Stimulated activated CD8-positive, alpha-beta memory T cell treated with anti-CD3 and anti-CD28 coated beads, Interleukin-2, amount 100 ng/mL, for 48 hours (primary cell): Measurements from ENCODE around the gene PES1.
"Not testable (repeated sequence)": the region's sequence is repeated elsewhere in the genome, so short reads cannot be mapped to it uniquely, and the experiment has no call there.

ENCODE experiments used
- DNase-seq, 2 donors: peaks; one replicate each; pipeline ENCODE4 v3.0.0-alpha.2; 2020; ENCODE audit warnings: low read depth in 2 of 2

PES1 gene

GRCh38 chr22:30575859-30576258 lies 15.9 kb downstream of the PES1 start:
- no peak for DNase-seq

- no peak for DNase-seq
These were observed 16.6 kb downstream of the PES1 start for GRCh38 chr22:30574997-30575671.

- no peak for DNase-seq
These were observed 17.4 kb downstream of the PES1 start, which contains the start of gene GAL3ST1 for GRCh38 chr22:30574095-30574981. Gene GAL3ST1, minus strand, starts transcription at chr22:30574665. Its CDS starts 17,273 bp downstream, at chr22:30557392.

- DNase-seq = no peak
These were observed 18.1 kb downstream of the PES1 start for GRCh38 chr22:30573594-30574094.

- no peak for DNase-seq
These were observed 18.7 kb downstream of the PES1 start for GRCh38 chr22:30572840-30573593.

- no peak for DNase-seq
These were observed 19.5 kb downstream of the PES1 start for GRCh38 chr22:30572210-30572609.

- DNase-seq = no peak
These were observed 22.0 kb downstream of the PES1 start for GRCh38 chr22:30569674-30570202.

- no peak for DNase-seq
These were observed 23.4 kb downstream of the PES1 start for GRCh38 chr22:30568137-30568805.

GRCh38 chr22:30567277-30567676 lies 24.4 kb downstream of the PES1 start:
- DNase-seq = not testable (repeated sequence)

- DNase-seq = no peak
These were observed 25.6 kb downstream of the PES1 start for GRCh38 chr22:30566125-30566524.

GRCh38 chr22:30565341-30565740 lies 26.4 kb downstream of the PES1 start:
- DNase-seq = no peak

- DNase-seq = no peak
These were observed 27.0 kb downstream of the PES1 start for GRCh38 chr22:30564761-30565119.

- DNase-seq = no peak
These were observed 27.5 kb downstream of the PES1 start for GRCh38 chr22:30564045-30564760.

GRCh38 chr22:30562366-30562765 lies 29.3 kb downstream of the PES1 start:
- no peak for DNase-seq

GRCh38 chr22:30561402-30562189 lies 30.1 kb downstream of the PES1 start:
- no peak for DNase-seq

- DNase-seq = peak in 1 of 2 donors; percentile 17
These were observed 31.0 kb downstream of the PES1 start for GRCh38 chr22:30560643-30561202.

- DNase-seq = no peak
These were observed 31.8 kb downstream of the PES1 start for GRCh38 chr22:30559889-30560288.

GRCh38 chr22:30557243-30557642 lies 34.5 kb downstream of the PES1 start:
- no peak for DNase-seq

- DNase-seq = no peak
These were observed 35.3 kb downstream of the PES1 start for GRCh38 chr22:30556388-30556787.
